Dendritic cell treated with granulocyte-macrophage colony-stimulating factor and Interleukin-4, amounts not matched to agents 40 ng/mL and 50 ng/mL, for 4 days (primary cell): ENCODE data around the gene MANBA.
"Not testable (repeated sequence)": the region's sequence is repeated elsewhere in the genome, so short reads cannot be mapped to it uniquely, and the experiment has no call there.

Experiments
- H3K27ac Mint-ChIP-seq: one replicate; pipeline ENCODE4 v1.8.0; 2022; ENCODE audit warnings: mild to moderate bottlenecking, mixed read lengths
- H3K27me3 Mint-ChIP-seq: one replicate; pipeline ENCODE4 v1.8.0; 2022; ENCODE audit warnings: mild to moderate bottlenecking, mixed read lengths
- H3K36me3 Mint-ChIP-seq: one replicate; pipeline ENCODE4 v1.8.0; 2022; ENCODE audit warnings: low read depth, mixed read lengths
- H3K4me1 Mint-ChIP-seq: one replicate; pipeline ENCODE4 v1.8.0; 2022; ENCODE audit warnings: low read depth, mixed read lengths
- H3K4me3 Mint-ChIP-seq: one replicate; pipeline ENCODE4 v1.8.0; 2022; ENCODE audit warnings: mild to moderate bottlenecking, moderate library complexity, mixed read lengths
- H3K9me3 Mint-ChIP-seq: one replicate; pipeline ENCODE4 v1.8.0; 2022; ENCODE audit warnings: mixed read lengths
- intact Hi-C: fragments of 100-400 bp; cut with micrococcal nuclease; formaldehyde crosslinking; loops from one replicate; pipeline ENCODE4 v1.15.0; 2022

MANBA gene

DNA sequence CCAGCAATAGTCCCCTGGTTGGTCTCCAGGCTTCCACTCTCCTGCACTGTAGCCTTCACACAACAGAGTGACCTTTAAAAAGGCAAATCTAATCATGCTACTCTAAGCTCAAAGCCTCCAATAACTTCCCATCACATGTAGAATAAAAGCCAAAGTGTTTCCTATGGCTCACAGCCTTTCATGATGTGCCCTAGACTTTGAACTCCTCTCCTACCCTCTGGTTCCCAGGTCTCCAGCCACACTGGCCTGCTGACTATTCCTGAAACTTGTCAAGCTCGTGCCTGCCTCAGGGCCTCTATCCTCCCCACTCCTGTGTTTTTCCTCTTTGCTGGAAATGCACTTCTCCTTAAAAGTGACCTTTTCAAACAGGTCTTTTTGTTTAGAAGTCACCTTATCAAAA lies 3.1 kb downstream of the MANBA start:
- H3K27me3 Mint-ChIP-seq: peaks cover 6% of the 10 kb centered on the region
- H3K4me1 Mint-ChIP-seq: peaks cover 49% of the 10 kb centered on the region
- intact Hi-C loops: no loop called here
- H3K27ac Mint-ChIP-seq: peak overlapping the region; percentile 4
- H3K9me3 Mint-ChIP-seq: no peaks in the 10 kb centered on the region
- no peak overlapping the region for H3K4me3 Mint-ChIP-seq
- peaks cover 44% of the 10 kb centered on the region for H3K36me3 Mint-ChIP-seq

DNA sequence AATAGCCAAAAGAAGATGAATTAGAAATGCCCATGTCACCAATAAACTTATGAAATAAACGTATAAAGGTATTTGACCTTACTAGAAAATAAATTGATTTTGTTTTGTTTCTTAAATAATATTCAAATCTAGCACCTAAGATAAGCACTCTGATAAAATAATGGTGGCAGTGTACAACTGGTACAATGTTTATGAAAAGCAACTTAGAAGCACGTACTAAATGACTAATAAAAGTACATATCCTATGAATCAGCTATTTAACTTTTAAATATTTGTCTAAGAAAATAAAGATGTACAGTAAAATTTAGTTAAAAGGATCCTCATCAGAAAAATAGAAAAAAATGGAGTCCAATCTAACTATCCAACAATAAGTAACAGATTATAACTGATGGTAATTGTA lies 6.7 kb downstream of the MANBA start:
- no peaks in the 10 kb centered on the region for H3K9me3 Mint-ChIP-seq
- peaks cover 42% of the 10 kb centered on the region for H3K36me3 Mint-ChIP-seq
- intact Hi-C loops: no loop called here
- H3K4me1 Mint-ChIP-seq: peaks cover 51% of the 10 kb centered on the region
- no peaks in the 10 kb centered on the region for H3K27me3 Mint-ChIP-seq
- no peak overlapping the region for H3K4me3 Mint-ChIP-seq
- H3K27ac Mint-ChIP-seq: no peak overlapping the region

GRCh38 chr4:102751941-102752340 lies 8.8 kb downstream of the MANBA start:
- Mint-ChIP-seq H3K4me3 (no peak overlapping the region), H3K9me3 (no peaks in the 10 kb centered on the region), H3K4me1 (peaks cover 30% of the 10 kb centered on the region), H3K27ac (no peak overlapping the region), H3K27me3 (no peaks in the 10 kb centered on the region), H3K36me3 (peaks cover 37% of the 10 kb centered on the region)
- intact Hi-C loops: no loop called here

- peaks cover 59% of the 10 kb centered on the region for H3K4me1 Mint-ChIP-seq
- intact Hi-C loops: loop anchor here (5.0 kb wide), 1 partner anchor 59 kb away; no protein-coding TSS in a partner anchor
- H3K27ac Mint-ChIP-seq: peak overlapping the region; percentile 70
- H3K36me3 Mint-ChIP-seq: peaks cover 77% of the 10 kb centered on the region
- H3K9me3 Mint-ChIP-seq: peaks cover 19% of the 10 kb centered on the region
- H3K4me3 Mint-ChIP-seq: peak overlapping the region; percentile 18
- not testable (repeated sequence) for H3K27me3 Mint-ChIP-seq
Observed at GRCh38 chr4:102743352-102743751, 17.4 kb downstream of the MANBA start.

- H3K4me3 Mint-ChIP-seq, H3K27ac Mint-ChIP-seq, intact Hi-C loops, H3K27me3 Mint-ChIP-seq: not testable (repeated sequence)
- peaks cover 81% of the 10 kb centered on the region for H3K4me1 Mint-ChIP-seq
- peaks cover 19% of the 10 kb centered on the region for H3K9me3 Mint-ChIP-seq
- H3K36me3 Mint-ChIP-seq: peaks cover 60% of the 10 kb centered on the region
Observed at GRCh38 chr4:102738802-102739201, 22.0 kb downstream of the MANBA start.

DNA sequence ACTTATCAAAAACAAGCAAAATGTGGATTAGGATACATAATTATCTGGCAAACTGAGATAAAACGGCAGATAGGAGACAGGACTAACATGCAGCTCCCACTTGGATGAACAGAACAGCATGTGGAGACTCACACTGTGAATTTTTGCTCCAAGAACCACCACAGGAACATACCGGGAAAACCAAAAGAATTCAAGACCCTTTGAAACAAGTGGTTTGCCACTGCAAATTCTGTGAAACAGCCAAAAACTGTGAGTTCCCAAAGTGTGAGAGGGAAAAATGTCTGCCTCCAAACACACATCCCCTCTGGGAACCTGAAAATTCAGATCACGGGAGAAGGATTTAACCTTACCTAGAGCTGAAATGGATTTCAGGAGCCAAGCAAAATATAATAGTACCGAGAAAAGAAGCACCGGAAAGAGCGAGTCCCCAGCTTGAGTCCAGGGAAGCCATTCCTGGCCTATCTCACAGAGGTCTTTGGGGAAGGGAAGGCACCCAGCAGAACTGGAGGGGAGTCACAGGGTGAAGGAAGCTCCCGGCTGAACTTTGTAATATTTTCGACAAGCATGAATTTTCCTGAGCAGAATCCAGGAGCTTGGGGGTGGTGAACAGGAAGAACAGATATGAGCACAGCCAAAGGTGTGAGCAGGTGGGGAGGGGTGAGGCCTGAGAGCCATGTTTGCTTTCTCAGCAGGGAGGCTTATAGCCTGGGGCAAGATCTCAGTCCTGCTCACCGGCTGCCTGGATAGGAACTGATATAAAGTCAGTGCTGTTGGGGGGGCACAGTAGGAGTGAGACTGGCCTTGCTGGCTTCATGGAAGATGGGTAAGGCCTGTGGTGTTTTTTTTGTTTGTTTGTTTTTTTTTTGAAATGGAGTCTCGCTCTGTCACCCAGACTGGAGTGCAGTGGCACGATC lies 23.9 kb downstream of the MANBA start:
- Mint-ChIP-seq H3K9me3 (peaks cover 28% of the 10 kb centered on the region), H3K36me3 (peaks cover 64% of the 10 kb centered on the region), H3K27me3 (no peaks in the 10 kb centered on the region), H3K4me3 (no peak overlapping the region), H3K4me1 (peaks cover 65% of the 10 kb centered on the region), H3K27ac (peak overlapping the region; percentile 53)
- intact Hi-C loops: no loop called here

- peaks cover 65% of the 10 kb centered on the region for H3K4me1 Mint-ChIP-seq
- H3K27me3 Mint-ChIP-seq: no peaks in the 10 kb centered on the region
- intact Hi-C loops: no loop called here
- peak overlapping the region; percentile 80 for H3K27ac Mint-ChIP-seq
- peaks cover 65% of the 10 kb centered on the region for H3K36me3 Mint-ChIP-seq
- H3K9me3 Mint-ChIP-seq: peaks cover 38% of the 10 kb centered on the region
- no peak overlapping the region for H3K4me3 Mint-ChIP-seq
Observed at GRCh38 chr4:102735582-102735981, 25.2 kb downstream of the MANBA start.

DNA sequence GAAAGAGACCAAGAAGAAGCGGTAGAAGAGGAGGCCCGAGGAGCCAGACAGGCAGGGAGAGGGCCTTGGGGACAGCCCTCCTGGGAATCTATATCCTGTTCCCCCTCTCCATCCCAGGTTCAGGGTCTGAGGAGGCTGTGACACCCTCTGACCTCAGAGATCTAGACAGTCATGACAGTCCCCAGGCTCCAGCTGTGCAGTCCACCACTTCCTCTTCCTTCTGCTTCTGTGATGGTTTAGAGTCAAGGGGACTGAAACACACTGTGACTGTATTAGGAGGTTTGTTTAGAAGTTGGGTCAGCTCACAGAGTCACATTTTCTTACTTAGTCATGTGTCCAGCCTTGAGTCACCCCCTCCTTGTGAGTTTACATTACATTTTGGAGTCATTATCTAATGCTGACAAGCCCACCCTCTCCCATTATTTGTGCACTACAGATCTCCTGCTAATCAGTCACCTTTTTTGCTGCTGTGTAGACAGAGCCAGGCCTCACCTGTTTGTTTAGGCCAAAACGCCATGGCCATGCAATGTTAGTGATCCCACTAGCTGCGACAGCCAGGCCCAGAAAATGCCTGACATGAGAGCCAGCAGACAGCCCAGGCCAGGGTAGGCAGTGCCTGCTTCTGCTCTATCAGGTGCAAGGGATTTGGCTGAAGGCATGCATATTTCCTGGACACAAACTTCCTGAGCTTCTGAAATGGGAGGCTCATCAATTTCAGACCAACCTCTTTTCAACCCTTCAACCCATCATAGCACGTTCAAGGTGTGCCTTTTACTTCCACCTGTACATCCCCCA lies 26.0 kb downstream of the MANBA start:
- Mint-ChIP-seq H3K4me1 (peaks cover 62% of the 10 kb centered on the region), H3K9me3 (peaks cover 38% of the 10 kb centered on the region), H3K36me3 (peaks cover 65% of the 10 kb centered on the region), H3K4me3 (no peak overlapping the region), H3K27ac (peak overlapping the region; percentile 80), H3K27me3 (no peaks in the 10 kb centered on the region)
- intact Hi-C loops: no loop called here

DNA sequence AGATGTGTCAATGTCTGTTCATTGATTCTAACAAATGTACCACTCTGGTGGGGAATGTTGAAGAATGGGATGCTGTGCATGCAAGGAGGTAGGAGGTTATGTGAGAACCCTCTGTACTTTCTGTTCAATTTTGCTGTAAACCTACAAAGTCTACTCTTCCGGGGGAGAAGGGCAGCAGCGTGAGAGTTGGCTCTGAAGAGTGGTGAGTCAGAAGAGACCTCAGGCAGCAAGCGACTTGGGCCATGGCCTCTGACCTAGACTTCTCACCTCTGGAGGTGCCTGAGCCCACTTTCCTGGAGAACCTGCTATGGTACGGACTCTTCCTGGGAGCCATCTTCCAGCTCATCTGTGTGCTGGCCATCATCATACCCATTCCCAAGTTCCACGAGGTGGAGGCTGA lies 26.7 kb downstream of the MANBA start:
- Mint-ChIP-seq H3K9me3 (peaks cover 32% of the 10 kb centered on the region), H3K27me3 (no peaks in the 10 kb centered on the region), H3K4me1 (peaks cover 62% of the 10 kb centered on the region), H3K36me3 (peaks cover 65% of the 10 kb centered on the region), H3K27ac (peak overlapping the region; percentile 80), H3K4me3 (no peak overlapping the region)
- intact Hi-C loops: no loop called here

- Mint-ChIP-seq H3K36me3 (peaks cover 73% of the 10 kb centered on the region), H3K27me3 (no peaks in the 10 kb centered on the region), H3K4me1 (peaks cover 55% of the 10 kb centered on the region), H3K27ac (no peak overlapping the region), H3K4me3 (no peak overlapping the region), H3K9me3 (peaks cover 32% of the 10 kb centered on the region)
- intact Hi-C loops: no loop called here
Observed at GRCh38 chr4:102733084-102733483, 27.7 kb downstream of the MANBA start.

GRCh38 chr4:102732678-102733077 lies 28.1 kb downstream of the MANBA start:
- Mint-ChIP-seq H3K27ac (no peak overlapping the region), H3K36me3 (peaks cover 73% of the 10 kb centered on the region), H3K27me3 (no peaks in the 10 kb centered on the region), H3K9me3 (peaks cover 32% of the 10 kb centered on the region), H3K4me3 (no peak overlapping the region), H3K4me1 (peaks cover 52% of the 10 kb centered on the region)
- intact Hi-C loops: no loop called here

GRCh38 chr4:102730968-102731533 lies 29.7 kb downstream of the MANBA start:
- Mint-ChIP-seq H3K4me3 (no peak overlapping the region), H3K36me3 (peaks cover 71% of the 10 kb centered on the region), H3K9me3 (peaks cover 32% of the 10 kb centered on the region), H3K27me3 (no peaks in the 10 kb centered on the region), H3K27ac (no peak overlapping the region), H3K4me1 (peaks cover 37% of the 10 kb centered on the region)
- intact Hi-C loops: no loop called here

DNA sequence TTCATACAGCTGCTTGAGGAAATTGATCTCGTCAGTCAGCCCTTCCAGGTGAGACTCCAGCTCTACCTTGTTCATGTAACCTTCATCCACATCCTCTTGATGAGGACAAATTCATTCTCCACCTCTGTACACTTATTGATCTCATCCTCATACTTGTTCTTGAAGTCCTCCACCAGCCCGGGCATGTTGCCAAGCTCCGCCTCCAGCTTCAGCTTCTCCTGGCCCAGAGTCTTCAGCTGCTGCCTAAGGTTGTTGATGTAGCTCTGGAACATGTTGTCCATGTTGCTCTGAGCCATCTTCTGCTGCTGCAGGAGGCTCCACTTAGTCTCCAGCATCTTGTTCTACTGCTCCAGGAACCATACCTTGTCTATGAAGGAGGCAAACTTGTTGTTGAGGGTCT lies 31.3 kb downstream of the MANBA start:
- peaks cover 21% of the 10 kb centered on the region for H3K4me1 Mint-ChIP-seq
- H3K36me3 Mint-ChIP-seq: peaks cover 85% of the 10 kb centered on the region
- H3K27ac Mint-ChIP-seq, H3K27me3 Mint-ChIP-seq, intact Hi-C loops, H3K4me3 Mint-ChIP-seq: not testable (repeated sequence)
- H3K9me3 Mint-ChIP-seq: peaks cover 32% of the 10 kb centered on the region

- H3K4me3 Mint-ChIP-seq, H3K27me3 Mint-ChIP-seq, H3K27ac Mint-ChIP-seq, intact Hi-C loops: not testable (repeated sequence)
- peaks cover 82% of the 10 kb centered on the region for H3K36me3 Mint-ChIP-seq
- H3K4me1 Mint-ChIP-seq: peaks cover 13% of the 10 kb centered on the region
- peaks cover 23% of the 10 kb centered on the region for H3K9me3 Mint-ChIP-seq
Observed at GRCh38 chr4:102726919-102727318, 33.8 kb downstream of the MANBA start.
